Activated CD8-positive, alpha-beta T cell treated with anti-CD3 and anti-CD28 coated beads, Interleukin-2, amount 10 ng/mL, durations not matched to agents 7 days and 5 days (primary cell): ENCODE measurements around the gene CNTN4. TPM values are rescaled to one million over a fixed set of nuclear protein-coding genes. Genes with fewer than 3 reads are reported as not detected.
A peak's percentile ranks its signal among the peaks of the same experiment; 100 is the strongest.

Experiments used
- ATAC-seq: fragments of 150-1000 bp; cut with Tn5 transposase; one replicate; pipeline ENCODE4 v1.10.0; 2021; ENCODE audit warnings: moderate library complexity
- CTCF ChIA-PET: fragments of 350-600 bp; sonication (Branson Sonifier 250); formaldehyde crosslinking; loops from one replicate; lab custom pipeline; 2021; ENCODE audit warnings: antibody characterized with exemption; lab: Charles Lee
- POLR2A ChIA-PET: fragments of 350-600 bp; sonication (Branson Sonifier 250); formaldehyde crosslinking; loops from one replicate; lab custom pipeline; 2021; ENCODE audit warnings: antibody characterized with exemption; lab: Charles Lee
- DNase-seq: peaks from one replicate; pipeline ENCODE4 v3.0.0-alpha.2; 2020
- H3K27ac Mint-ChIP-seq: one replicate; pipeline ENCODE4 v1.8.0; 2021; ENCODE audit warnings: mild to moderate bottlenecking, mixed read lengths
- H3K27me3 Mint-ChIP-seq: one replicate; pipeline ENCODE4 v1.8.0; 2021; ENCODE audit warnings: low read depth, mixed read lengths
- H3K36me3 Mint-ChIP-seq: one replicate; pipeline ENCODE4 v1.8.0; 2021; ENCODE audit warnings: low read depth, mixed read lengths
- H3K4me1 Mint-ChIP-seq: one replicate; pipeline ENCODE4 v1.8.0; 2021; ENCODE audit warnings: low read depth, mixed read lengths
- H3K4me3 Mint-ChIP-seq: one replicate; pipeline ENCODE4 v1.8.0; 2021; ENCODE audit warnings: mild to moderate bottlenecking, mixed read lengths
- H3K9me3 Mint-ChIP-seq: one replicate; pipeline ENCODE4 v1.8.0; 2022; ENCODE audit warnings: mixed read lengths; ENCODE audit not compliant: insufficient read depth
- total RNA-seq, 2 experiments: library from RNA; stranded (reverse); gene quantifications; one replicate each; pipeline ENCODE4 v1.2.3, GENCODE V29; 2021

Gene CNTN4
- total RNA-seq, 2 experiments from 2014 or later, result not detected

DNA sequence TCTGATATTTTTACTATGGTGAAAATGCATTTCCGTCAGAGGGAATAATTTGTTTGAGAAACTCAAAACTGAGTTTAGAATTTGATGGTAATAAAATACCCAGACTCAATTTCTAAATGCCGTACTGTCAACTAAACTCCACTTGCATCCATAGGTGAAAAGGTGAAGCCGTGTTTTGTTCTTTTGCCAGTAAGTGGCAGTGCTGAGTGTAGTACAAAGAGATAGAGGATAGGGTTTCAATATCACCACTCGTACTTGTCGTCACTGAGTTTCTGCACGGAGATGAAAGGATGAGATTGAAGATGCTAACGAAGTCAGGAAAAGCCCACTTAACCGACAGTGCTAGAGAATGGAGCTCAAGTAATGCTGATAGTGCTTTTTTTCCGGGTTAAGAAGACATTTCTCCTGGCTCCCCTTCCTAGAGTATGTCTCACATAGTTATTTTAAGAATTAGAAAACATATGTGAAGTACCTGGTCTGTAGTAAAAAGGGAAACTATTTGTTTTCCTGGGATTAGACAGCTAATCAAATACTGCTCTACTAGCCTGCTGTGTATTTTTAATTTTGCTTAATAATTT is 666.4 kb downstream of the CNTN4 start:
- Mint-ChIP-seq H3K4me3 (no peak overlapping the region), H3K27me3 (no peaks in the 10 kb centered on the region), H3K9me3 (no peaks in the 10 kb centered on the region), H3K27ac (no peak overlapping the region), H3K4me1 (no peaks in the 10 kb centered on the region), H3K36me3 (no peaks in the 10 kb centered on the region)
- peak; percentile 44 for ATAC-seq
- no peak for DNase-seq
- ChIA-PET CTCF (no interaction called here), POLR2A (no interaction called here)

DNA sequence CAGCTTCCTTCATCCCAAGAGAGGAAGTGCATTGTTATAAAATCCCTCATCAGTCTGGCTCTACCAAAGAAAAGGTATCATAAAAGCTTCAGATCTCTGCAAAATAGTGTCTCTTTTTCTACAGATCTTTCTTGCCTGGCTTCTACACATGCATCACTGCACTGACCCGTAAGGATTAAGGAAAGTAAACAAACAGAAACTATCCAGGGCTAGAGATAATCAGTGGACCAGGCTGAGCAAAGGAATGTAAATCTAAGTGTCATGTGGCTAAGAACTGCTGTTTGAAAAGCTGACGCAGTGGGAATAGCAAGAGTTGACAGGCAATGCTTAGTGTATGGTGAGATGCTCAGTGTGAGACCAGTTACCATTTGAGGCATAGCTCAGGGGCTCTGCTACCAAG is 671.8 kb downstream of the CNTN4 start:
- ATAC-seq, result no peak
- POLR2A ChIA-PET, result no interaction called here

DNA sequence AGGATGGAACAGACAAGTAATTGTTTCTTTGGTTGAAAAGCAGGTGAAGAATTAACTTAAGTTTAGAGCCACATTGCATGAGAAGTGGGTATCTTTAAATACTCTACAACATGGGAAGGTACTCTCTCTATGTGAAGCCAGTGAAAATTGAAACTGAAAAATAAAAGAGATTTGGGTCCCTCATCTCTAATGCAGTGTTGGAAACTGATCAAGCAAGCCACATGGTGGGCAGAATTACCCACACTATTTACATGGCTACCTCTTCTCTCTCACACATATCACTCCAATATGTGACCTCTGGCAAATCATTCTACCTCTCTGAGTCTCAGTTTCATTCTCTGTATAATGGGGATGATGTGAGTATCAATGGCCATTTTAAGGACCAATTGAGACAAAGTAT is 672.5 kb downstream of the CNTN4 start:
- no peak overlapping the region for H3K4me3 Mint-ChIP-seq
- no peaks in the 10 kb centered on the region for H3K36me3 Mint-ChIP-seq
- H3K9me3 Mint-ChIP-seq, result no peaks in the 10 kb centered on the region
- DNase-seq (no peak), ATAC-seq (no peak)
- ChIA-PET CTCF (no interaction called here), POLR2A (no interaction called here)
- H3K27me3 Mint-ChIP-seq, result no peaks in the 10 kb centered on the region
- no peaks in the 10 kb centered on the region for H3K4me1 Mint-ChIP-seq
- no peak overlapping the region for H3K27ac Mint-ChIP-seq

More for the DNA sequence above, 671.8 kb downstream of the CNTN4 start:
- no peaks in the 10 kb centered on the region for H3K27me3 Mint-ChIP-seq
- no peaks in the 10 kb centered on the region for H3K9me3 Mint-ChIP-seq
- no peak overlapping the region for H3K4me3 Mint-ChIP-seq
- H3K27ac Mint-ChIP-seq, result no peak overlapping the region
- CTCF ChIA-PET, result no interaction called here
- H3K4me1 Mint-ChIP-seq, result no peaks in the 10 kb centered on the region
- no peak for DNase-seq
- H3K36me3 Mint-ChIP-seq, result no peaks in the 10 kb centered on the region

DNA sequence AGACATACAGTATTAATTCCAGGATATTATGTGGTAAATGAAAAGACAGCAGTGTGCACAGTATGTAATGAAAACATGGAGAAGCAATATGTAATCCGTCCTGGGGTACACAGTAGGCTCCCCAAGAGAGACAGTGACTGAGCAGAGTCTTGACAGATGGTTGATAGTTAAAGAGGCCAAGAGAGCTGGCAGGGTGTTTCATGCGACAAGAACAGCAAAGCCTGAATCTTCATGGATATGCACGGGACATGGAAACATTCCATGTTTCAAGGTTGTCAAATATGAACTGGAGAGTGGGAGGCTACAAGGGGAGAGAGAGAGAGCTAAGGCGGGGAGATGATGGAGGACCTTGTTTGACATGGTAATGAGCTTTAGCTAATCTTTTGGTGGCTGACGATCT is 673.1 kb downstream of the CNTN4 start:
- POLR2A ChIA-PET, result no interaction called here
- H3K36me3 Mint-ChIP-seq, result no peaks in the 10 kb centered on the region

DNA sequence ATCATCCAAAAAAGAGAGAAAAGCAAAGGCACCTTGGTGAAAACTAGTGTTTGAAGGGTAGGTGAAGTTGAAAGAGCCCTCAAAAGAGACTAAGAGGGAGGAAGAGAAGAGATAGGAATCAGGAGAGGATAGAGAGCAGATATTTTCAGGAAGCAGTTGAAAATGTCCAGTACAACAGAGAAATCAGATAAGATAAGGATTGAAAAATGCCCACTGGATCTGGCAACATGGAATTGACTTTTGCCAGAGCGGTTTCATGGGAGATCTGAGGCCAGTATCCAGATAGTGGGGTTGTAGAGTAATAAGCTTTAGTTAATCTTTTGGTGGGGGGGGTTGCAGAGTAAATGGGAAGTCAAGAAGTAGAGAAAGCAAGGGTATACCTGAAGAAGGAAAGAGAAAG is 674.1 kb downstream of the CNTN4 start:
- H3K27me3 Mint-ChIP-seq, result no peaks in the 10 kb centered on the region
- no peaks in the 10 kb centered on the region for H3K4me1 Mint-ChIP-seq
- ChIA-PET POLR2A (no interaction called here), CTCF (no interaction called here)
- ATAC-seq, result no peak
- no peaks in the 10 kb centered on the region for H3K9me3 Mint-ChIP-seq
- no peaks in the 10 kb centered on the region for H3K36me3 Mint-ChIP-seq
- H3K4me3 Mint-ChIP-seq, result no peak overlapping the region
- no peak for DNase-seq
- no peak overlapping the region for H3K27ac Mint-ChIP-seq

More for the DNA sequence above, 673.1 kb downstream of the CNTN4 start:
- Mint-ChIP-seq H3K9me3 (no peaks in the 10 kb centered on the region), H3K27me3 (no peaks in the 10 kb centered on the region), H3K4me3 (no peak overlapping the region), H3K4me1 (no peaks in the 10 kb centered on the region), H3K27ac (no peak overlapping the region)
- ATAC-seq (no peak), DNase-seq (no peak)
- CTCF ChIA-PET, result no interaction called here

DNA sequence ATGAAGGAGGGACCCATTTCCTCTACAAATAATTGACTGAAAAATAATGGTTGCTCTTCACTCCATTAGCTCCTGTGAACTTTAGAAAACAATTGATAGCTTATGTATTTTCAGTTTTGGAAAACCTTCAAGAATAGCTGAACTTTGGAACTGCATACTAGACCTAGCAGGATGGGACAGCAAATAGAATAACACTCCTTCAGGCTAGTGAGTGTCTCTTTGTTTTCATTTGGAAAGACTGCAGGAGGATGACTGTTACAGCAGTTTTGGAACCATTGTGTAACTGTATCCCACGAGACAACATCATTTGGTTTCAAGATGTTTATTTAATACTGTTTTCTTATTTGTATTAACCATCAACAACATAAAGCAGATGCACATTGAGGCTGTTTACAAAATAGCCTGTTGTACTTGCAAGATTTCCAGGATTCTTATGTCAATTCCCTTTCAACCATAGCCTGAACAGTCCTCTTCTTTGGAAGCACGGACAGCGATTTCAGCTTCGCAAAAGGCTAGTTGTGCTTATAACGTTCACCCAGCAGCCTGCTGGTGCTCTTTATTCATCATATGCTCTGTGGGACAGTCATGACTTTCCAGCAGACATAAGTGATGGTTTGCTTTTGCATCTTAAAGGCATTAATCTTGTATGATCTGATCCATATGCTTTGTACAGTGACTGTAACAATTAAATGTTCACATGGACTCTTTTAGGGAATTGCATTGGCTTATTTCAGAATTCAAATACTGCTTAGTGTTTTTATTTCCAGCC is 676.0 kb downstream of the CNTN4 start:
- no peaks in the 10 kb centered on the region for H3K36me3 Mint-ChIP-seq
- ChIA-PET POLR2A (no interaction called here), CTCF (no interaction called here)
- ATAC-seq, result no peak
- DNase-seq, result no peak
- H3K27me3 Mint-ChIP-seq, result no peaks in the 10 kb centered on the region
- H3K27ac Mint-ChIP-seq, result no peak overlapping the region
- H3K4me3 Mint-ChIP-seq, result no peak overlapping the region
- no peaks in the 10 kb centered on the region for H3K9me3 Mint-ChIP-seq
- no peaks in the 10 kb centered on the region for H3K4me1 Mint-ChIP-seq

DNA sequence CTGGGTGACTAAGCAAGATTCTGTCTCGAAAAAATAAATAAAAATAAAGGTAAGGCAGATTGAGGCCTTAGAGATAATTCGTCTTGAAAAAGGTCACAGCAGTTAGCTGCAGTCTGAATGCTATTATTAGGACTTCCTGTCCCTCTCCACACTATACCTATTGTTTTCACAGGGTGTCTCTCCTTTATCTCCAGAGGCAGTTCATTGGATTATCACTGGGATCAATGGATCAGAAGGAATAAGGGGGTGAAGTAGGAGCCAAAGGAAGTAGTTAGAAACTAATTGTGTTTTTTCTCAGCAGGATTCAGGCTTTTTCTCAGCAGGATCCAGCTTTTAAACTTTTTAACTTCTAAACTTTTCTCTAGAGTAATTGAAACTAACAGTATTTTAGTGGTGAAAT is 684.6 kb downstream of the CNTN4 start:
- POLR2A ChIA-PET, result no interaction called here
- ATAC-seq (no peak), DNase-seq (no peak)
- H3K27me3 Mint-ChIP-seq, result no peaks in the 10 kb centered on the region
- CTCF ChIA-PET, result no interaction called here
- no peaks in the 10 kb centered on the region for H3K9me3 Mint-ChIP-seq
- H3K27ac Mint-ChIP-seq, result no peak overlapping the region
- no peaks in the 10 kb centered on the region for H3K4me1 Mint-ChIP-seq
- no peak overlapping the region for H3K4me3 Mint-ChIP-seq
- H3K36me3 Mint-ChIP-seq, result no peaks in the 10 kb centered on the region

DNA sequence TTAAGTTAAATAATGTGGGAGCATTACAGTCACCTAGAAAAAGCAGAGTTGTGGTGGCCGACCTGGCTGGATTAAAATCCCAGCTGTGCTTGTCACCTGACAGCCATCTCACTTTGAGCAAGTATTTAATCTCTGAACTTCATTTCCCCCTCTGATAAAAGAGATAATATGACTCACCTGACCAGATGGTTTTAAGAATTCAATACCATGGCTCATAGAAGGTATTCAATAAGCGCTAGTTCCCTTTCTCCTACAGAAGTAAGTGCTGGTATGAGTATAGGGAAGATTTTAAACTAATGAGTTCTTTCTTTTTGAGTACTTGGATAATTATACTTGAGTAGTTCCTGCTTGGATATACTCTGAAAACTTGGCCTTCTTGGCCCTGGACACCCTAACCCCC is 686.0 kb downstream of the CNTN4 start:
- Mint-ChIP-seq H3K36me3 (no peaks in the 10 kb centered on the region), H3K27me3 (no peaks in the 10 kb centered on the region), H3K9me3 (no peaks in the 10 kb centered on the region), H3K27ac (no peak overlapping the region), H3K4me1 (no peaks in the 10 kb centered on the region), H3K4me3 (no peak overlapping the region)
- CTCF ChIA-PET, result no interaction called here
- no peak for ATAC-seq
- DNase-seq, result no peak
- POLR2A ChIA-PET, result no interaction called here

DNA sequence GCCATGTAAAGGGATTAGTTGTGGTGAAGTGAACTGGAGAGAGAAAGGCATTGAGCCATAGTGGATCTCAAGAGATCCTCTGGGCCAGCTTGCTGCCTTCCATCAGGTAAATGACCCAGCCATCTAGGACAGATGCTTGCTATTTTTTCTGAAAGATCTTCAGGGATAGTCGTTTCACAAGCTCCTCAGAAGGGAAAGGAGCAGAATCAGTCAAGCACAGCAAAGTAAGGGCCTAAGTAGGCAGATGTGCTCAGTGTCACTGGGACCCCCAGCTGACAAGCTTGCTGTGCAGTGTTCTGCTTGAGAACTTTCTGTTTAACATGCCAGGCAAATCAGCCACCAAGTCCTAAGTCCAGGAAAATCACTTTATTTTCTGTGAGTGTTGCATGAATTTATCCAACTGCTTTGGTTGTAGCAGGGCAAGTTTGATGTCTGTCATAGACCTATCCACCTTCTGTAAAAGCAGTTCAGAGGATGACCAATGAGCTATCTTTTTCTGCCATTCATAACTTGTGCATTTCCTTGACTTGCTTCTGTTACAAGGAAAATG is 691.7 kb downstream of the CNTN4 start:
- no peak for ATAC-seq
- DNase-seq, result no peak
- Mint-ChIP-seq H3K27me3 (no peaks in the 10 kb centered on the region), H3K4me1 (no peaks in the 10 kb centered on the region), H3K36me3 (no peaks in the 10 kb centered on the region), H3K27ac (no peak overlapping the region), H3K9me3 (no peaks in the 10 kb centered on the region), H3K4me3 (no peak overlapping the region)
- CTCF ChIA-PET, result no interaction called here
- POLR2A ChIA-PET, result no interaction called here

DNA sequence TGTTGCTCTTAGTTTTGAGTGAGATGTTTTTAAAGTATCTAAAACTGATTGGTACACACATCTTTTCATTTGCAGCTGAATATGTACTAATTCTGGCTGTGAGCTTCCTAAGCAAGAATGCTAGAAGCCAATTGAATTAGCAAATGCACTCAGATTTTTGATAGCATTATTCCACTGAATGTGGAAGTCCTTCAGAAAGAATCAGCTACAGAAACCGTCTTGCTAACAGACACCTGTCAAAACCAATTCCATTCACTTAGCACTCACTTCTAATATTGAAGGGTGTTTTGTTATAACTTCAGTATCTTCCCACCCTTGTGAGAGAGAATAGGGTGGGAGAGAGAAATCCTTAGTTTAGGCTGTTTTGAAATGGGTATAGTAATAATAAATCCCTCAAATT is 693.8 kb downstream of the CNTN4 start:
- no peaks in the 10 kb centered on the region for H3K27me3 Mint-ChIP-seq
- DNase-seq (no peak), ATAC-seq (no peak)
- no peak overlapping the region for H3K27ac Mint-ChIP-seq
- H3K4me1 Mint-ChIP-seq, result no peaks in the 10 kb centered on the region
- no peak overlapping the region for H3K4me3 Mint-ChIP-seq
- CTCF ChIA-PET, result no interaction called here
- POLR2A ChIA-PET, result no interaction called here
- H3K9me3 Mint-ChIP-seq, result no peaks in the 10 kb centered on the region
- no peaks in the 10 kb centered on the region for H3K36me3 Mint-ChIP-seq

DNA sequence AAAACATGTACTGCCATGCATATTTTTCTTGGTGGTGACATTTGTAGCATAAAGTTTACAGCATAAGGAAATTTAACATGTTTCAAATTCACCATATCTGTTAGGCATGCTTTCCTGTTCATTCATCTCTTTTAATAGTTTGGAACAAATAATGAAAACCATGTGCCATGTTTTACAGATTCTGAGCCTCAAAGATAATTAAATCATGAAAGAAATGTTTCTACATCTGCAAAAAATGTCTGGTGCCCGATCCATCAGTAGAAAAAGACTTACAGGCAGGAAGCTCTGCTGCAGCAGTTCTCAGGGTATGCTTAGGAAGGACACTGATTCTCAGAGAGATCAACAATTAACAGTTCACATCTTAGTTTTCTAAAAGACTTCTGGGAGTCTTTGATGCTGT is 695.3 kb downstream of the CNTN4 start:
- DNase-seq (no peak), ATAC-seq (no peak)
- Mint-ChIP-seq H3K4me1 (no peaks in the 10 kb centered on the region), H3K4me3 (no peak overlapping the region), H3K36me3 (no peaks in the 10 kb centered on the region), H3K9me3 (no peaks in the 10 kb centered on the region), H3K27me3 (no peaks in the 10 kb centered on the region), H3K27ac (no peak overlapping the region)
- ChIA-PET POLR2A (no interaction called here), CTCF (no interaction called here)

DNA sequence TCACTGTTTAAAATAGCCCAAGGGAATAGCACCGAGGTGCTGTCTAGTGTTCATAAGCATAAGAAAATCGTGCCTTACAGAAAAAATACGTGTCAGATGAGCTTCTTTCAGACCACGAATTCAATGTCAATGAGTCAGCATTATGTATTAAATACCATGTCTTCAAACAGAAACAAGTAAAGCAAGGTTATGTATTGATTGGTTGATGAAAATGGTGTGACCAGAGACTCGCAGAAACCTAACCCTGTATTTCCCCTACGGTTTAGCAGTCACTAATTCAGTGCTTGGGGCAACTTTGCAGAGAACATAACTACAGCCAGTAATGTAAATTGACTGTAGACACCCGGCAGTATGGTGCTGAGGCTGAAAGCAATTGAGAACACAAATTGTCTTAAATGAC is 703.8 kb downstream of the CNTN4 start:
- H3K27me3 Mint-ChIP-seq, result no peaks in the 10 kb centered on the region
- H3K4me1 Mint-ChIP-seq, result no peaks in the 10 kb centered on the region
- POLR2A ChIA-PET, result no interaction called here
- CTCF ChIA-PET, result no interaction called here
- DNase-seq (no peak), ATAC-seq (no peak)
- no peaks in the 10 kb centered on the region for H3K9me3 Mint-ChIP-seq
- H3K36me3 Mint-ChIP-seq, result no peaks in the 10 kb centered on the region
- H3K27ac Mint-ChIP-seq, result no peak overlapping the region
- H3K4me3 Mint-ChIP-seq, result no peak overlapping the region
